Tibial artery (tissue), 4 donors: Measurements from ENCODE around the gene ACSBG1.
"Not testable (repeated sequence)": the region's sequence is repeated elsewhere in the genome, so short reads cannot be mapped to it uniquely, and the experiment has no call there.

ENCODE experiments used
- DNase-seq, 2 donors: peaks; one replicate each; pipeline ENCODE4 v3.0.0-alpha.2; 2019
- H3K27ac ChIP-seq, 2 donors: fragments of 200-600 bp; sonication (generic) in 1 of 2; 1 replicate in 1 of 2; 2 replicates in 1 of 2; pipeline ENCODE4 v1.5.1; 2018 to 2019; ENCODE audit warnings: mild to moderate bottlenecking in 1 of 2
- H3K27me3 ChIP-seq, 2 donors: fragments of 200-600 bp; sonication (generic) in 1 of 2; one replicate each; pipeline versions ENCODE4 v1.5.1 to v1.6.0; 2016 to 2019
- H3K36me3 ChIP-seq, 3 donors: fragments of 200-600 bp; sonication (generic) in 2 of 3; one replicate each; pipeline ENCODE4 v1.5.1; 2016 to 2019; ENCODE audit warnings: mild to moderate bottlenecking in 2 of 3
- H3K4me1 ChIP-seq, 4 donors: fragments of 200-600 bp; sonication (generic) in 2 of 4; 1 replicate in 3 of 4; 2 replicates in 1 of 4; pipeline ENCODE4 v1.5.1; 2016 to 2019
- H3K4me3 ChIP-seq, 2 donors: fragments of 200-600 bp; sonication (generic) in 1 of 2; 1 replicate in 1 of 2; 2 replicates in 1 of 2; pipeline ENCODE4 v1.5.1; 2018 to 2019; ENCODE audit warnings: mild to moderate bottlenecking in 2 of 2
- H3K9me3 ChIP-seq, 3 donors: fragments of 200-600 bp; sonication (generic) in 1 of 3; one replicate each; pipeline ENCODE4 v1.5.1; 2016 to 2019
- intact Hi-C: fragments of 100-400 bp; cut with DNase I; formaldehyde crosslinking; loops from one replicate; pipeline ENCODE4 v1.15.0; 2023; ENCODE audit warnings: low total_unique reads
- TF ChIP-seq, protein P1 (sequence below), 2 experiments: fragments of 200-600 bp in 1 of 2; fragments of 450-650 bp in 1 of 2; IDR thresholded peaks; one replicate each; pipeline ENCODE4 v1.5.1; 2017 to 2019; ENCODE audit warnings: antibody characterized with exemption in 2 of 2, mild to moderate bottlenecking in 1 of 2, moderate library complexity in 1 of 2

ACSBG1 gene

DNA sequence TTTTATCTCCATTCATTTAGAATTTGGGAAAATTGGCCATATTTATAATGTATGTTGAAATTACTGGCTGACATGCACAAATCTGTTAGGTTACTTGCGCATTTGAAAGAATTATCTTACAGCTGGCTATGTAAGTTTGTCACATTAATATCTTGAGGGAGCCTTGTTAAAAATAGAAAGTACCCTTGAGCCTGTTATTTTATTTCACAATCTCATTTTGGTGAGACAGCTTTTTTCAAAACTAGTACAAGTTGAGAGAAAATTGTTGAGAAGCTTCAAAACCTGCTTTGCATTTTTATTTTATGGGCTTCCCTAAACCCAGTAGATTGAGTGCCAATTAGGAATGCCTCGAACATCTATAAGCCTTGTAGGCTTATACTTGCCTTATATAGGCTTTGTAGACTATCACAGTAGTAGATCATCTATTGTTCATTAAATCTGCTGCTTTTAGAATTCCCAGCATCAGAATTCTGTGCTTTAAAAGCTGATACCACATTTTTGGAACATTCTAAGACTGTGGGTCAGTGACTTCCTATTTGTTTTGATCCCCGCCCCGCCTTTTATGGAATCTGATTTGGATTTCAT, 78.9 kb downstream of the ACSBG1 start:
- Histone ChIP-seq H3K4me3 (peak overlapping the region; percentile 11 to 16), H3K4me1 (peaks cover 0 to 58% (median 29%) of the 10 kb centered on the region in 4 donors), H3K27ac (peak overlapping the region; percentile 61 to 74), H3K36me3 (peaks cover 20 to 21% (median 21%) of the 10 kb centered on the region in 3 donors), H3K27me3 (no peaks in the 10 kb centered on the region), H3K9me3 (no peaks in the 10 kb centered on the region)
- DNase-seq = no peak
- TF ChIP-seq, protein P1, sequence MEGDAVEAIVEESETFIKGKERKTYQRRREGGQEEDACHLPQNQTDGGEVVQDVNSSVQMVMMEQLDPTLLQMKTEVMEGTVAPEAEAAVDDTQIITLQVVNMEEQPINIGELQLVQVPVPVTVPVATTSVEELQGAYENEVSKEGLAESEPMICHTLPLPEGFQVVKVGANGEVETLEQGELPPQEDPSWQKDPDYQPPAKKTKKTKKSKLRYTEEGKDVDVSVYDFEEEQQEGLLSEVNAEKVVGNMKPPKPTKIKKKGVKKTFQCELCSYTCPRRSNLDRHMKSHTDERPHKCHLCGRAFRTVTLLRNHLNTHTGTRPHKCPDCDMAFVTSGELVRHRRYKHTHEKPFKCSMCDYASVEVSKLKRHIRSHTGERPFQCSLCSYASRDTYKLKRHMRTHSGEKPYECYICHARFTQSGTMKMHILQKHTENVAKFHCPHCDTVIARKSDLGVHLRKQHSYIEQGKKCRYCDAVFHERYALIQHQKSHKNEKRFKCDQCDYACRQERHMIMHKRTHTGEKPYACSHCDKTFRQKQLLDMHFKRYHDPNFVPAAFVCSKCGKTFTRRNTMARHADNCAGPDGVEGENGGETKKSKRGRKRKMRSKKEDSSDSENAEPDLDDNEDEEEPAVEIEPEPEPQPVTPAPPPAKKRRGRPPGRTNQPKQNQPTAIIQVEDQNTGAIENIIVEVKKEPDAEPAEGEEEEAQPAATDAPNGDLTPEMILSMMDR (IDR thresholded peaks at IDR 0.05) = no peak
- intact Hi-C loops = no loop called here

DNA sequence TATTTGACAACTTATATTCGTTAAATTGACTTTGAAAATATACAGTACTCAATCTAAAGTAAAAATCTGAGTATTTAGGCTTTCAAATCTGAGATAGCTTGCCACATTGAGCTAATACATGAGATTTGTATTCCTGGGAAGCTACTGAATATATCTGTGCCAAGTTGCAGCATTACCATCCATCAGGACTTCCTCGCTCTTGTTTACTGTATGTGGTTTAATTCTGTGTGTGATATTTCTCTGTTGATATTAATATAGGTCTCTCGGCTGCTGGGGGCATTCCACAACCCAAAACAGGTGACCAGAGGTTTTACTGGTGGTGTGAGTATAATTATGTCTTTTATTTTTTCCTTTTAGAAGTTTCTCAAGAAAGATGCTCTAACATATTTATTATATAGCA, 79.4 kb downstream of the ACSBG1 start:
- Histone ChIP-seq H3K36me3 (peaks cover 15 to 16% (median 16%) of the 10 kb centered on the region in 3 donors), H3K27ac (peak overlapping the region; percentile 61 to 74), H3K27me3 (no peaks in the 10 kb centered on the region), H3K4me3 (no peak overlapping the region), H3K4me1 (peaks cover 0 to 63% (median 31%) of the 10 kb centered on the region in 4 donors), H3K9me3 (no peaks in the 10 kb centered on the region)
- TF ChIP-seq, protein P1 (IDR thresholded peaks at IDR 0.05) = no peak
- intact Hi-C loops = no loop called here
- no peak for DNase-seq

DNA sequence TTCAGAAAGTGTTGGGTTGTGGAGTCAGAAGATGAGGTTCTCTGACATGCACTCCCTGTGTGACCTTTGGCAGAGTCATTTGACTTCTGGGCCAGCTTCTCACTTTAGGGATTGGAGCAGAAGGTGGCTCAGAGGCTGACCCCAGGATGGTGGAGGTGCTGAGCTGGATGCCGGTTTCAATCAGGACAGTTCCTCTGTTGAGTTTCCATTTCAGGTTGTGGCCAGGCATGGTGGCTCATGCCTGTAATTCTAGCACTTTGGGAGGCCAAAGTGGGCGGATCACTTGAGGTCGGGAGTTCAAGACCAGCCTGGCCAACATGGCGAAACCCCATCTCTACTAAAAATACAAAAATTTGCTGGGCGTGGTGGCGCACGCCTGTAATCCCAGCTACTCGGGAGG, 83.3 kb downstream of the ACSBG1 start:
- not testable (repeated sequence) for H3K27ac ChIP-seq, H3K4me3 ChIP-seq
- H3K4me1 ChIP-seq = peaks cover 0 to 57% (median 29%) of the 10 kb centered on the region in 4 donors

GRCh38 chr15:78149805-78150751, 84.3 kb downstream of the ACSBG1 start:
- TF ChIP-seq, protein P1 (IDR thresholded peaks at IDR 0.05) = no peak
- Histone ChIP-seq H3K27ac (peak overlapping the region; percentile 83 to 87), H3K9me3 (no peaks in the 10 kb centered on the region), H3K4me1 (peaks cover 0 to 47% (median 26%) of the 10 kb centered on the region in 4 donors), H3K36me3 (no peaks in the 10 kb centered on the region), H3K27me3 (no peaks in the 10 kb centered on the region), H3K4me3 (peak overlapping the region; percentile 87 to 96)
- intact Hi-C loops = loop anchor here (5.0 kb wide), 1 partner anchor 158 kb away; no protein-coding TSS in a partner anchor
- no peak for DNase-seq

More for the DNA sequence above, 83.3 kb downstream of the ACSBG1 start:
- DNase-seq, H3K27me3 ChIP-seq, intact Hi-C loops, H3K36me3 ChIP-seq, H3K9me3 ChIP-seq: not testable (repeated sequence)

DNA sequence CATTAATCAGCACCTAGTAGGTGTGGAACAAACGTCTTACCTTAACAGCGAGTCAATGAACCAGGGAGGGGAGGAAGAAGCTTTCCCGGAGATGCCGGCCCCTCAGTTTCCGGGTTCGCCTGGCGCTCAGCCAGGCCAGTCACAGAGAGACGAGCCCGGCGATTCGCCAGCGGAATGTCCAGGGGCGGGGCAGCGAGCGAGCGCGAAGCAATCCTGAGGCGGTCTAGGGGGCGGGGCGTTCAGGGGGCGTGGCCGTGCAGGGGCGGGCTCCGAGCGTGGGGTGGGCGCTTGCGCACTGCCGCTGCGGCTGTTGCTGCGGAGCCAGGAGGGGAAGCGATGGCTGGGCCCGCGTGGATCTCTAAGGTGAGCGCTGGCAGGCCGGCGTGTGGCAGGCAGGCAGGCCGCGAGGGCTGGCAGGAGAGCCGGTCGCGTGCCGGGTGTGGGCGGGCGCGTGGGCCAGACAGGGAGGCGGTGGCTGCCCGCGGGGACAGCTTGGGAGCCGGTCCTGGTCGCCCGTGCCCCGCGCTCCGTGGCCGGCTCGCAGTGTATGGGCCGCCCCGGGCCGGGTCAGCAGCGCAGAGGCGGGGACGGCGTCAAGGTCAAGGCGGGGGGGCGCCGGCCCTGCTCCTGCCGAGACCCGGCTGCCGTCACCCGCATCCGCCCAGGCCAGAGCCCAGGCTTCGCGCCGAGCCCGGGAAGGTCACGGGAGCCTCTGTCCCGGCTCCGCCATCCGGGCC, 85.1 kb downstream of the ACSBG1 start, which contains the start of gene IDH3A:
TSS of gene IDH3A (plus strand) at position 295 of the 737 bp plus-strand sequence. CDS start at position 337, 42 bp downstream.
- Histone ChIP-seq H3K36me3 (no peaks in the 10 kb centered on the region), H3K27me3 (no peaks in the 10 kb centered on the region), H3K4me3 (peak within 1 kb of the TSS; percentile 87 to 96), H3K4me1 (peaks cover 0 to 39% (median 18%) of the 10 kb centered on the region in 4 donors), H3K27ac (peak within 1 kb of the TSS; percentile 83 to 87), H3K9me3 (no peaks in the 10 kb centered on the region)
- DNase-seq = peak; percentile 99
- TF ChIP-seq, protein P1 (IDR thresholded peaks at IDR 0.05) = no peak
- intact Hi-C loops = loop anchor here (5.0 kb wide), 1 partner anchor 157 kb away; no protein-coding TSS in a partner anchor
